HG03520 (cell line): ENCODE data around the gene ELMO1.

Experiments
- ATAC-seq: cut with Tn5 transposase; IDR thresholded peaks from one replicate; pipeline ENCODE4 v1.9.1; 2021; ENCODE audit warnings: mild to moderate bottlenecking, moderate library complexity; ENCODE audit not compliant: unreplicated experiment

The ELMO1 gene

GRCh38 chr7:37074370-37074769 is 374.3 kb downstream of the ELMO1 start:
- ATAC-seq = no peak

- ATAC-seq = no peak
These were observed 377.5 kb downstream of the ELMO1 start for GRCh38 chr7:37071124-37071523.

- ATAC-seq = no peak
These were observed 378.2 kb downstream of the ELMO1 start for GRCh38 chr7:37070471-37070870.

GRCh38 chr7:37070031-37070430 is 378.6 kb downstream of the ELMO1 start:
- ATAC-seq = no peak

- ATAC-seq = no peak
These were observed 379.3 kb downstream of the ELMO1 start for GRCh38 chr7:37069336-37069735.

- no peak for ATAC-seq
These were observed 379.8 kb downstream of the ELMO1 start for GRCh38 chr7:37068902-37069301.

- no peak for ATAC-seq
These were observed 380.6 kb downstream of the ELMO1 start for GRCh38 chr7:37068038-37068437.

GRCh38 chr7:37065779-37066271 is 382.8 kb downstream of the ELMO1 start:
- no peak for ATAC-seq

GRCh38 chr7:37062560-37062859 is 386.2 kb downstream of the ELMO1 start:
- ATAC-seq = no peak

GRCh38 chr7:37061849-37062559 is 386.7 kb downstream of the ELMO1 start:
- no peak for ATAC-seq

GRCh38 chr7:37056234-37056912 is 392.3 kb downstream of the ELMO1 start:
- no peak for ATAC-seq

- no peak for ATAC-seq
These were observed 393.9 kb downstream of the ELMO1 start for GRCh38 chr7:37054624-37055241.

- no peak for ATAC-seq
These were observed 396.0 kb downstream of the ELMO1 start for GRCh38 chr7:37052705-37053104.

GRCh38 chr7:37050801-37051200 is 397.9 kb downstream of the ELMO1 start:
- ATAC-seq = no peak

- no peak for ATAC-seq
These were observed 400.0 kb downstream of the ELMO1 start for GRCh38 chr7:37048674-37049073.

GRCh38 chr7:37047260-37047659 is 401.4 kb downstream of the ELMO1 start:
- no peak for ATAC-seq

GRCh38 chr7:37046531-37047079 is 402.1 kb downstream of the ELMO1 start:
- ATAC-seq = no peak

- no peak for ATAC-seq
These were observed 402.9 kb downstream of the ELMO1 start for GRCh38 chr7:37045681-37046179.

GRCh38 chr7:37041461-37041860 is 407.2 kb downstream of the ELMO1 start:
- no peak for ATAC-seq

- ATAC-seq = no peak
These were observed 408.3 kb downstream of the ELMO1 start for GRCh38 chr7:37040330-37040729.

- no peak for ATAC-seq
These were observed 409.4 kb downstream of the ELMO1 start for GRCh38 chr7:37039131-37039749.
